Neutrophil (primary cell): ENCODE data around the gene TNK1.

ENCODE experiments used
- H3K27ac ChIP-seq: fragments of 200-600 bp; sonication (generic); 2 replicates; pipeline ENCODE4 v1.5.1; 2016; ENCODE audit warnings: mild to moderate bottlenecking, moderate library complexity
- H3K27me3 ChIP-seq: fragments of 200-600 bp; sonication (generic); 2 replicates; pipeline ENCODE4 v1.6.0; 2016; ENCODE audit warnings: mild to moderate bottlenecking
- H3K36me3 ChIP-seq: fragments of 200-600 bp; sonication (generic); 2 replicates; pipeline ENCODE4 v1.5.1; 2017
- H3K4me1 ChIP-seq, 2 experiments: fragments of 200-600 bp in 1 of 2; sonication (generic) in 1 of 2; 1 replicate in 1 of 2; 2 replicates in 1 of 2; pipeline versions ENCODE4 v1.5.1 to v1.6.1; 2013 to 2016; ENCODE audit warnings: low read depth in 1 of 2, low read length in 1 of 2, mild to moderate bottlenecking in 1 of 2, moderate library complexity in 1 of 2; ENCODE audit not compliant: control insufficient read depth in 1 of 2, insufficient read depth in 1 of 2
- H3K4me3 ChIP-seq, 2 experiments: fragments of 200-600 bp in 1 of 2; sonication (generic) in 1 of 2; 1 replicate in 1 of 2; 2 replicates in 1 of 2; pipeline ENCODE4 v1.5.1; 2013 to 2016; ENCODE audit warnings: low read depth in 1 of 2, low read length in 1 of 2, mild to moderate bottlenecking in 1 of 2, moderate library complexity in 1 of 2
- H3K9me3 ChIP-seq: fragments of 200-600 bp; sonication (generic); 2 replicates; pipeline ENCODE4 v1.5.1; 2016
- TF ChIP-seq, protein P1 (sequence below): fragments of 200-600 bp; sonication (generic); IDR thresholded peaks from 2 replicates; pipeline ENCODE4 v1.5.1; 2016; ENCODE audit warnings: antibody characterized with exemption

TNK1 gene

DNA sequence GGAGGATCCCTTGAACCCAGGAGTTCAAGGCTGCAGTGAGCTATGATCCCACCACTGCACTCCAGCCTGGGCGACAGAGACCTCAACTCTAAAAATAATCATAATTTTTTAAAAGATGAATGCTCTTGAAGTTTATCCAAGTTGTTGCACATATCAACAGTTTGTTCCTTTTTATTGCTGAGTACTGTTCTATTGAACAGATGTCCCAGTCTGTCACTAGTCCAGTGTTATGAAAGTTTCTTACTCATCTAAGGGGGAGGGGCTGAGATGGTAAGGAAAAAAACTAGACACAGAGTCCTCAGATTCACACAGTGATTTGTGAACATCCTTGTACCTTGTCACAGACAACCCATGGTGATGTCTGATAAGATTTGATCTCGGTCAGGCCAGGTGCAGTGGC lies 40.7 kb upstream of the TNK1 start:
- no peaks in the 10 kb centered on the region for H3K9me3 ChIP-seq
- no peak overlapping the region for H3K4me3 ChIP-seq
- H3K27ac ChIP-seq, result no peak overlapping the region
- no peaks in the 10 kb centered on the region for H3K27me3 ChIP-seq
- H3K4me1 ChIP-seq, result peaks cover 43 to 44% of the 10 kb centered on the region in 2 experiments
- TF ChIP-seq, protein P1, sequence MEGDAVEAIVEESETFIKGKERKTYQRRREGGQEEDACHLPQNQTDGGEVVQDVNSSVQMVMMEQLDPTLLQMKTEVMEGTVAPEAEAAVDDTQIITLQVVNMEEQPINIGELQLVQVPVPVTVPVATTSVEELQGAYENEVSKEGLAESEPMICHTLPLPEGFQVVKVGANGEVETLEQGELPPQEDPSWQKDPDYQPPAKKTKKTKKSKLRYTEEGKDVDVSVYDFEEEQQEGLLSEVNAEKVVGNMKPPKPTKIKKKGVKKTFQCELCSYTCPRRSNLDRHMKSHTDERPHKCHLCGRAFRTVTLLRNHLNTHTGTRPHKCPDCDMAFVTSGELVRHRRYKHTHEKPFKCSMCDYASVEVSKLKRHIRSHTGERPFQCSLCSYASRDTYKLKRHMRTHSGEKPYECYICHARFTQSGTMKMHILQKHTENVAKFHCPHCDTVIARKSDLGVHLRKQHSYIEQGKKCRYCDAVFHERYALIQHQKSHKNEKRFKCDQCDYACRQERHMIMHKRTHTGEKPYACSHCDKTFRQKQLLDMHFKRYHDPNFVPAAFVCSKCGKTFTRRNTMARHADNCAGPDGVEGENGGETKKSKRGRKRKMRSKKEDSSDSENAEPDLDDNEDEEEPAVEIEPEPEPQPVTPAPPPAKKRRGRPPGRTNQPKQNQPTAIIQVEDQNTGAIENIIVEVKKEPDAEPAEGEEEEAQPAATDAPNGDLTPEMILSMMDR, result no peak
- peaks cover 71% of the 10 kb centered on the region for H3K36me3 ChIP-seq

DNA sequence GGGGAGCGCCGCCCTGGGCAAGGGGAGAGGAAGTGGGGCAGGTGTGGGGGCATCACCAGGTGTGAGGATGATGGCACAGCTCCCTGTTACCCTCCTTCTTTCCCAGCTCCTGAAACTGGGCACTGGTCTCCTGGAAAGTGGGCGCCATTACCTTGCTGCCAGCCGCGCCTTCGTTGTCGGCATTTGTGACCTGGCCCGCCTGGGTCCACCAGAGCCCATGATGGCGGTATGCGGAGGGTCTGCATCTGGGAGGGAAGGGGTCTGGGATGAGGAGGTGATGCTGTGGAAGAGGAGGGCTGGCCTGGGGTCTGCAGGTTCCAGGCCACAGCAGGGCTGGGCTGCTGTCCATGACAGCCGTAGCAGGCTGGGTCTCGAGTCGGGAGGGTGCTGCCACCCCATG lies 39.0 kb upstream of the TNK1 start:
- H3K27ac ChIP-seq, result no peak overlapping the region
- no peak overlapping the region for H3K4me3 ChIP-seq
- peaks cover 88% of the 10 kb centered on the region for H3K36me3 ChIP-seq
- peaks cover 27 to 28% of the 10 kb centered on the region in 2 experiments for H3K4me1 ChIP-seq
- H3K9me3 ChIP-seq, result peaks cover 5% of the 10 kb centered on the region
- H3K27me3 ChIP-seq, result no peaks in the 10 kb centered on the region
- TF ChIP-seq, protein P1, result no peak

DNA sequence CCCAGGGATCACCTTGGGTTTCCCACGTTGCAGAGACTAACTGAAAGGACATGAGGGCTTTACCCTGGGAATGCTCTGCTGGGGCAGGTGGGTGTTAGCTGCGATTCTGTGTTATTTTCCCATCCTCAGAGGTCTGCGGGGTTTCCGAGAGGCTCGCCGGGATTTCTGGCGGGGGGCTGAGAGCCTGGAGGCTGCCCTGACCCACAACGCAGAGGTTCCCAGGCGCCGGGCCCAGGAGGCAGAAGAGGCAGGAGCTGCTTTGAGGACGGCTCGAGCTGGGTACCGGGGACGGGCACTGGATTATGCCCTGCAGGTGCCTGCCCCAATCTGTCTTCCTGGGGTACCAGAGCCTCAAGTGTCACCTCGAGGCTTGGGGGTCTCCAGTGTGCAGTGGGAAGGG lies 37.6 kb upstream of the TNK1 start:
- peaks cover 12 to 14% of the 10 kb centered on the region in 2 experiments for H3K4me1 ChIP-seq

DNA sequence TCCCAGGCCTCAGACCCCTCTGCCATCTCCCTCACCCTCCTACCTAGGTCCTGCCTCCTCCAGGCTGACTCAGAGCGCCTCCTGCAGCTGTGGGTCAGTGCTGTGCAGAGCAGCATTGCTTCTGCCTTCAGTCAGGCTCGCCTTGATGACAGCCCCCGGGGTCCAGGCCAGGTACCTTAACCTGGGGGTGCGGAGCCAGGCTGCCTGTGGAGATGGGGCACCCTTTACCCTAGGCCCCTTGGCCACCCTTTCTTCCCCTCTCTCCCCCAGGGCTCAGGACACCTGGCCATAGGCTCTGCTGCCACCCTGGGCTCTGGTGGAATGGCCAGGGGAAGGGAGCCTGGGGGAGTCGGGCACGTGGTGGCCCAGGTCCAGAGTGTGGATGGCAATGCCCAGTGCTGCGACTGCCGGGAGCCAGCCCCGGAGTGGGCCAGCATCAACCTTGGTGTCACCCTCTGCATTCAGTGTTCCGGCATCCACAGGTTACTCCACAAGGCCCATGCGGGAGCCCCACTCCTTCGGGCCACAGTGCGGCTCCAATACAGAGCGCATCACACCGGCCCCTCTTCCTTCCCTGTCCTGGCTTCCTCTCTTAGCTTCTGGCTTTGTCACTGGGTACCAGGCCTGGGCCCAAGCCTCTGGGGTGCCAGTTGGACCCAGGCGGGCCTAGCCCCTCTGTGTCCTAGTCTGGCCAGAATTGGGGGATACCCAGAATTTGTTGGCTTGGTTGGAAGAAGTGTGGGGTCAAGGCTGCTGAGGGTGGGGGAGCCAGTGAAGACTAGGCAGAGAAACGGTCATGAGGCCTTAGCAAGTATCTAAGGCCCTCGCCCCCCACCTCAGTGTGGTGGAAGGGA lies 33.9 kb upstream of the TNK1 start:
- Histone ChIP-seq H3K36me3 (peaks cover 98% of the 10 kb centered on the region), H3K4me3 (no peak overlapping the region), H3K27me3 (no peaks in the 10 kb centered on the region), H3K9me3 (peaks cover 5% of the 10 kb centered on the region), H3K27ac (no peak overlapping the region), H3K4me1 (peaks cover 14 to 18% of the 10 kb centered on the region in 2 experiments)
- TF ChIP-seq, protein P1, result no peak

More for the DNA sequence above, 37.6 kb upstream of the TNK1 start:
- Histone ChIP-seq H3K9me3 (peaks cover 5% of the 10 kb centered on the region), H3K4me3 (no peak overlapping the region), H3K27ac (peak overlapping the region; percentile 25), H3K27me3 (no peaks in the 10 kb centered on the region), H3K36me3 (peaks cover 100% of the 10 kb centered on the region)
- TF ChIP-seq, protein P1, result no peak

DNA sequence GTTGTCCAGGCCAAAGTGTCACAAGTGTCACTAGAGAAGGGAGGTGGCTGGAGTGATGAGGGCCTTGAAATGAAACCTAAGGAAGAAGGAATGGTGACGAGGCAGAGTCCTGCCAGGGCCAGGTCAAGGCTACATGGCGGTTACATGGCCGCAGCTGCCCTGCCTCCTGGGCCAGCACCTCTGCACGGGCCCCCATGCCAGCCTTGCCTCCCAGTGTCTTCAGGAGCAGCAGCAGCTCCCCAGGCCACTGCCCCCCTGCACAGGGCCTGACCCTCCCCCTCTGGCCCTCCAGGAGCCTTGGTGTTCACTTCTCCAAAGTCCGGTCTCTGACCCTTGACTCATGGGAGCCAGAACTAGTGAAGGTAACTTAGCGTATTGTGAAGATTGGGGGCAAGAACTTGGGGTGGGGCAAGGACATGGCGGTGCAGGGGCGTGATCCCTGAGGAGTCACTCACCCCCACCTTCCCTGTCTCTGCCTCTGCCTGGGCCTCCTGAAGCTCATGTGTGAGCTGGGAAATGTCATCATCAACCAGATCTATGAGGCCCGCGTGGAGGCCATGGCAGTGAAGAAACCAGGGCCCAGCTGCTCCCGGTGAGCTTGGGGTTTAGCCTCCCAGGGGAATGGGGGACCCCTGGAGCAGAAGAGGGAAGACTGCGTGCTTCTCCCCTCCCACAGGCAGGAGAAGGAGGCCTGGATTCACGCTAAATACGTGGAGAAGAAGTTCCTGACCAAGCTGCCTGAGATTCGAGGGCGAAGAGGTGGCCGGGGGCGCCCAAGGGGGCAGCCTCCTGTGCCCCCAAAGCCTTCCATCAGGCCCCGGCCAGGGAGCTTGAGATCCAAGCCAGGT lies 33.0 kb upstream of the TNK1 start:
- Histone ChIP-seq H3K36me3 (peaks cover 98% of the 10 kb centered on the region), H3K27ac (no peak overlapping the region), H3K4me1 (peaks cover 21 to 22% of the 10 kb centered on the region in 2 experiments), H3K4me3 (no peak overlapping the region), H3K9me3 (peaks cover 5% of the 10 kb centered on the region), H3K27me3 (no peaks in the 10 kb centered on the region)
- TF ChIP-seq, protein P1, result no peak
